SH-SY5Y (cell line): ENCODE measurements around the gene THADA.

ENCODE experiments used
- GATA2 ChIP-seq: IDR thresholded peaks from 2 replicates; pipeline ENCODE4 v1.6.1; 2011; ENCODE audit warnings: mild to moderate bottlenecking, low read depth, low read length
- GATA3 ChIP-seq: IDR thresholded peaks from 2 replicates; pipeline ENCODE4 v1.6.1; 2011; ENCODE audit warnings: low read depth, mild to moderate bottlenecking, low read length, moderate library complexity

DNA sequence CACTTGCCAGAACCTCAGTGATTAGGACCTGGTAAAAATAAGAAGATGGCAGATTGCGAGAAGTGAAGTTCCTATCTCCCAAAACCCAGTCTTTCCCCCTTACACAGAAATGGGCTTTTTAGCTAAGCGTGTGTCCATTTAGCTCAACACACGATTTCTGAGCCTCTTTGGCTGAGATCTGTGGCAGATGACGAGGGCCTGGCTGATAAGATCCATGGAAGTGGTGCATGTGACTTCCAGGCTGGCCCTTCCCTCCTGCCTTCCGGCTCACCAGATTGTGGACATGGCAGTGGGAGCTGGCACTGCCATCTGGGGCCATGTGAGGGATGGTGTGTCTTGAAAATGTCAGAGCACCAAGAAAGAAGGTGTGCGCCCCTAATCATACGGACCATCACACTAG lies 328.5 kb downstream of the THADA start:
- TF ChIP-seq GATA2 (peak; percentile 98), GATA3 (peak; percentile 95)
